Measurements from ENCODE around the gene GGT7. TPM values are rescaled to one million over a fixed set of nuclear protein-coding genes. Genes with fewer than 3 reads are reported as not detected.
"Not testable (repeated sequence)": the region's sequence is repeated elsewhere in the genome, so short reads cannot be mapped to it uniquely, and the experiment has no call there.

The GGT7 gene
- total RNA-seq, 1 donor: 12.7 TPM

- no peak for TF ChIP-seq CTCF (IDR thresholded peaks at IDR 0.05; ENCODE audit: extremely low read depth, low read depth, low read length)
- Histone ChIP-seq H3K79me2 (ENCODE audit: insufficient read depth, low read length) (peaks cover 100% of the 10 kb centered on the region), H3K27ac (ENCODE audit: low read depth, low read length) (no peak overlapping the region), H3K27me3 (ENCODE audit: insufficient read depth, low read length) (no peaks in the 10 kb centered on the region), H3K4me1 (ENCODE audit: insufficient read depth, low read length) (peaks cover 3% of the 10 kb centered on the region), H2AFZ (ENCODE audit: low read length) (no peak overlapping the region), H3K9me3 (ENCODE audit: low read depth, low read length) (no peaks in the 10 kb centered on the region), H4K20me1 (ENCODE audit: insufficient read depth, low read length) (peaks cover 72% of the 10 kb centered on the region), H3K4me2 (ENCODE audit: insufficient read depth, low read length) (no peak overlapping the region), H3K36me3 (ENCODE audit: insufficient read depth, low read length) (no peaks in the 10 kb centered on the region), H3K4me3 (ENCODE audit: insufficient read depth, low read length) (no peak overlapping the region)
- peak; percentile 30 for DNase-seq (ENCODE audit: insufficient read length, low spot score, missing footprints)
Measured at GRCh38 chr20:34817072-34817471, 55.6 kb downstream of the GGT7 start.

GRCh38 chr20:34815636-34816035 is 57.0 kb downstream of the GGT7 start:
- Histone ChIP-seq H3K27me3 (ENCODE audit: insufficient read depth, low read length) (no peaks in the 10 kb centered on the region), H4K20me1 (ENCODE audit: insufficient read depth, low read length) (peaks cover 66% of the 10 kb centered on the region), H3K27ac (ENCODE audit: low read depth, low read length) (no peak overlapping the region), H3K4me2 (ENCODE audit: insufficient read depth, low read length) (no peak overlapping the region), H3K36me3 (ENCODE audit: insufficient read depth, low read length) (no peaks in the 10 kb centered on the region), H2AFZ (ENCODE audit: low read length) (no peak overlapping the region), H3K4me1 (ENCODE audit: insufficient read depth, low read length) (peaks cover 3% of the 10 kb centered on the region), H3K4me3 (ENCODE audit: insufficient read depth, low read length) (no peak overlapping the region), H3K9me3 (ENCODE audit: low read depth, low read length) (no peaks in the 10 kb centered on the region), H3K79me2 (ENCODE audit: insufficient read depth, low read length) (peaks cover 99% of the 10 kb centered on the region)
- peak; percentile 69 for DNase-seq (ENCODE audit: insufficient read length, low spot score, missing footprints)
- no peak for TF ChIP-seq CTCF (IDR thresholded peaks at IDR 0.05; ENCODE audit: extremely low read depth, low read depth, low read length)

DNA sequence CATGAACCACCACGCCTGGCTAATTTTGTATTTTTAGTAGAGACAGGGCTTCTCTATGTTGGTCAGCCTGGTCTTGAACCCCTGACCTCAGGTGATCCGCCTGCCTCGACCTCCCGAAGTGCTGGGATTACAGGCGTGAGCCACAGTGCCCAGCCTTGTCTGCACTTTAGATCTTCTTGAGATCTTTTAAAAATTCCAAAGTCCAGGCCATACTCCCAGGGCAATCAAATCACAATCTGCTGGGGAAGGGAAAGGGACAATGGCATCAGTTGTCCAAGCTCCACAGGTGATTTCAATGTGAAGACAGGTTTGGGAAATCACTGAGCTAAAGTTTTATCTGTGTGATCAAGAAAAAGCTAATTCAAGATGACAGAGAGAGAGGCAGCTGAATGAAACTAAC is 64.1 kb downstream of the GGT7 start:
- Histone ChIP-seq H3K4me3 (ENCODE audit: insufficient read depth, low read length) (no peak overlapping the region), H3K36me3 (ENCODE audit: insufficient read depth, low read length) (no peaks in the 10 kb centered on the region), H3K4me1 (ENCODE audit: insufficient read depth, low read length) (no peaks in the 10 kb centered on the region), H3K9me3 (ENCODE audit: low read depth, low read length) (no peaks in the 10 kb centered on the region), H4K20me1 (ENCODE audit: insufficient read depth, low read length) (peaks cover 47% of the 10 kb centered on the region), H2AFZ (ENCODE audit: low read length) (no peak overlapping the region), H3K27me3 (ENCODE audit: insufficient read depth, low read length) (no peaks in the 10 kb centered on the region), H3K27ac (ENCODE audit: low read depth, low read length) (no peak overlapping the region), H3K79me2 (ENCODE audit: insufficient read depth, low read length) (peaks cover 82% of the 10 kb centered on the region), H3K4me2 (ENCODE audit: insufficient read depth, low read length) (no peak overlapping the region)
- TF ChIP-seq CTCF (IDR thresholded peaks at IDR 0.05; ENCODE audit: extremely low read depth, low read depth, low read length): no peak
- DNase-seq (ENCODE audit: insufficient read length, low spot score, missing footprints): no peak

GRCh38 chr20:34807944-34808465 is 64.7 kb downstream of the GGT7 start:
- not testable (repeated sequence) for H3K27ac ChIP-seq (ENCODE audit: low read depth, low read length); H3K4me1 ChIP-seq (ENCODE audit: insufficient read depth, low read length); H3K9me3 ChIP-seq (ENCODE audit: low read depth, low read length); H3K4me3 ChIP-seq (ENCODE audit: insufficient read depth, low read length); H3K27me3 ChIP-seq (ENCODE audit: insufficient read depth, low read length); H3K4me2 ChIP-seq (ENCODE audit: insufficient read depth, low read length); H2AFZ ChIP-seq (ENCODE audit: low read length); H3K36me3 ChIP-seq (ENCODE audit: insufficient read depth, low read length); DNase-seq (ENCODE audit: insufficient read length, low spot score, missing footprints)
- Histone ChIP-seq H4K20me1 (ENCODE audit: insufficient read depth, low read length) (peaks cover 49% of the 10 kb centered on the region), H3K79me2 (ENCODE audit: insufficient read depth, low read length) (peaks cover 80% of the 10 kb centered on the region)
